NCI-H1436 (cell line): ENCODE measurements around the gene BBOX1.
"Not testable (repeated sequence)": the region's sequence is repeated elsewhere in the genome, so short reads cannot be mapped to it uniquely, and the experiment has no call there.

ENCODE experiments used
- DNase-seq: peaks from one replicate; lab custom pipeline; 2025; lab: John Stamatoyannopoulos, UW

Gene BBOX1, protein sequence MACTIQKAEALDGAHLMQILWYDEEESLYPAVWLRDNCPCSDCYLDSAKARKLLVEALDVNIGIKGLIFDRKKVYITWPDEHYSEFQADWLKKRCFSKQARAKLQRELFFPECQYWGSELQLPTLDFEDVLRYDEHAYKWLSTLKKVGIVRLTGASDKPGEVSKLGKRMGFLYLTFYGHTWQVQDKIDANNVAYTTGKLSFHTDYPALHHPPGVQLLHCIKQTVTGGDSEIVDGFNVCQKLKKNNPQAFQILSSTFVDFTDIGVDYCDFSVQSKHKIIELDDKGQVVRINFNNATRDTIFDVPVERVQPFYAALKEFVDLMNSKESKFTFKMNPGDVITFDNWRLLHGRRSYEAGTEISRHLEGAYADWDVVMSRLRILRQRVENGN

GRCh38 chr11:27040302-27041115 is at the start of gene BBOX1:
TSS of gene BBOX1 (plus strand) at chr11:27040815. CDS start at chr11:27055431, 14,616 bp downstream.
- DNase-seq = peak; percentile 5

DNA sequence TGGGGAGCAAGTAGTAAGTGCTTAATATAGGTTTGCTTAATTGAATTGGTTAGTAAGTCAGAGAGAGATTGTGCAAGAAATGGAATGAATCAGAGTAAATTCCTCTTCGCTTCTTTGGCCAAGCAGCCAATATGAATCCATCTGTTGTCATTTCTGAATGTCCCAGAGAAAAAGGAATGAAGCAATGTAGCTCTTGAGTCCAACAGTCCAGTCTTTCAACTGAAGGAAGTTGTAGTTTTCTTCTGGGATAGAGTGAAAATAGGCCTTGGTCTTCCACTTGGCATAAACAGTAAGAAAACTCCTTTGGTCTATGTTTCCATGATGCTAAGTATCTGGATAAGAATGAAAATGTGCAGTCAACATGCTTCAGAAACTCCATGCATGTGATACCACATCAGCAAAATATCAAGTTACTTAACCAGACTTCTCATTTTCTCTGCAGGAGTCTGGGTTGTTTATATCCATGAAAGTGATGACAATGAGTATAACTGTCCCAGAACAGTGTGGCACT is 48.5 kb upstream of the BBOX1 start:
- no peak for DNase-seq

- DNase-seq = no peak
These were observed 46.6 kb upstream of the BBOX1 start, which contains the start of gene FIBIN for GRCh38 chr11:26993965-26994457. TSS of gene FIBIN (plus strand) at chr11:26994112. CDS start at chr11:26994527, 415 bp downstream.

- DNase-seq = no peak
These were observed 46.0 kb upstream of the BBOX1 start for GRCh38 chr11:26994631-26995095.

DNA sequence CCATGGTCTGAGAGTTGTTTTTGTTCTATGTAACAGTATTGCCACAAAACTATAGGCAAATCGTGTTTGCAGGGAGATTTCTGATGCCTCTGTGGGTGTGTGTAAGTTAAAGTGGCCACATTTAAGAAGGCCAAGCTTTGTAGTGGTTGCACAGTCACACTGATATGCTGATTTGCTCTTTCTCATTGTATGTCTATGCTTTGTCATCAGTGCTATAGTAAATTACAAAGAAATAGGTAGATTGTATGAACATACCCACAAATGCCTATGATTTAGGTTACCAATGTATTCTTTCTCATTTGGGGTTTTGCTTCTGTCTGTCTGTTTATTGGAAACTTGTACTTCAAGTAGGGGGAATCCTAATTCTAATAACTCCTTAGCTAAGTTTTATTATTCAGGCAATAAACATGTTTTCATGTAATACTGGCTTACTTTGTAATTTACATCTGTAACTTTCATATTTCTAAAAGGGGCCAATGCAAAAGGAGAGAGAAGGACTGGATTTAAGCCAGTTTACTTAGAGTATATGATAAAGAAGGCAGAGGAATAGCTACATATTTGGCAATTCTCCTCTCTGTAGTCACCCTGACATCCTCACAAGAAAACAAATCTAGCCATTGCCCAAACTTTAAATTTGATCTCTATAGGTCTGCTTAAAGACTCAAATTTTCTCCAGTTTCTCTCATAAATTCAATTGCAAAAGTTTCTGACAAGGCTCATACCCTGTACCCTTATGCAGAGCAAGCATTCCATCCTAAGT is 44.7 kb upstream of the BBOX1 start:
- no peak for DNase-seq

- DNase-seq = no peak
These were observed 43.2 kb upstream of the BBOX1 start for GRCh38 chr11:26997378-26997777.

GRCh38 chr11:27001136-27001730 is 39.4 kb upstream of the BBOX1 start:
- DNase-seq = not testable (repeated sequence)

DNA sequence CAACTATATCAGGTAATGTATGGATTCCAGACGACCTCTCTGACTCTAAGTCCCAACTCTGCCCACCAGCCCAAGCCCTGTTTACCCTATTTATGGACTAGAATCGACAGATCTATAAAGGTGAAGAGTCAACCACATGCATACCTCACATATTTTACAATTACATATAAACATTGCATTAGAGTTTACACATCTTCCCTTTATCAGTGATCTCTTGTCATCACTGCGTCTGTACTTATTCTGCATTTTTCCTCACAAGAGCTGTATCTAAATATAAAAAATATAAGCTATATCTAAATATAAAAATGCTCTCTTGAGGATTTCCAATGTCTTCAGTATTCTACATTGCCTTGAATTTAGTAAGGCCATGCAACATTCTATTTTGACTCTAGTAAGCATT is 38.2 kb upstream of the BBOX1 start:
- no peak for DNase-seq

GRCh38 chr11:27002838-27003237 is 37.8 kb upstream of the BBOX1 start:
- no peak for DNase-seq

GRCh38 chr11:27004103-27004502 is 36.5 kb upstream of the BBOX1 start:
- DNase-seq = no peak

- DNase-seq = no peak
These were observed 31.6 kb upstream of the BBOX1 start for GRCh38 chr11:27008811-27009535.

DNA sequence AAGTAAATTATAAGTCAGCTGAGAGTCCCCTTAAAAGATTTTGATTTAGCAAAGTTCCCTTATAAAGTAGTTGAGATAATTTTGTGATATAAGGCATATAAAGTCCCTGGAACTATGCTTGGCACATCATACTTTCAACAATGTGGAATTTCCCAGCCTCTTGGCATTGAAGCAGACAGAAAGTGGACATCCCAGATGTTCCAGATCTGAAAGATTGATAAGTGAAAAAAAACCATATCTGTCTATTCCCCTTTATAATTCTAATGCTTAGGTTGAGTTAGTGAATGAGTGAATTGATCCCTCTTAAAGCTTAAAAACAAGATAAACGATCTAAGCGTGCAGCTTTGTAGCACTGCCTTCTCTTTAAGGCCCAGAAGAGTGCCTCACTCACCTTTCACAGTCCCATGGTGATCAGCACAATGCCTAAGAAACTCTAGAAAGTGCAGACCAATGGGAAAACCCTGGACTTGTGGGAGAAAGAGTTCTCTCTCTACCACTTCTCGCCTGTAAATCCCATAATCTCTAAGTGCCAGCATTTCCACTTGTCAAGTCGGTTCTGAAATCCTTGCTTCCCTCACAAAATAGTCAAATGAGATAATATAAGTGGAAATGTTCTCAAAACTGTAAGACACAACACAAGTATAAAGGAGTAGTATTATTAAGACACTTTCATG is 28.9 kb upstream of the BBOX1 start:
- DNase-seq = no peak

DNA sequence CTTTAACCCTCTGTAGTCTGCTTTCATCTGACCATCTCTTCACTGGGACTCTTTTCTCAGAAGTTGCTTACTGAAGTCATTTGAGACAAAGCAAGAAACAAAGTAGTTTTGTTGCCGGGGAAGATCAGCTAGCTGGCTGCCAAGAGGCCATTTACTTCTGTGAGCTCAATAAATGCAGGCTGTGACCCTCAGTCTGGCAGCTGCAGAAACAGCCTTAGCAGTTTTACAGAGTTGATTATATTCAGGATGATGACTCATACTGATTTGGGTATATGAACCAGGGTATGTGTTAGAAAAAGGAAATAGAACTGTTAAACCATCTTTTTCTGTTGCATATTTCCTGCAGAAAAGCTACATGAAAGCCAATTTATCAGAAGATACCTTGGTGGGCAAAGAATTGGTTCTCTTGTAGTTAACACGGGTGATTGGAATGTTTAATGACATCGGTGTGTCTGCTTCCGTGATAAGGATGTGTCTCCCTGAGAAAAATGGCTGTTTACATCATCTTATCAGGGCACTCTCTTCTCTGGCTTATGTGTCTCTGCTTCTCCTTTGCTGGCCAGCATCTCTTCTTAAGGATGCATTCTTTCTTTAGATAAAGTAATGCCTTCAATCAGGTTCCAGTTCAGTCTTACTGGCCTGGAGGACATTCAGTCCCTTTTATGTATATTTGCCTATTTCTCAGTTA is 28.2 kb upstream of the BBOX1 start:
- DNase-seq = no peak

DNA sequence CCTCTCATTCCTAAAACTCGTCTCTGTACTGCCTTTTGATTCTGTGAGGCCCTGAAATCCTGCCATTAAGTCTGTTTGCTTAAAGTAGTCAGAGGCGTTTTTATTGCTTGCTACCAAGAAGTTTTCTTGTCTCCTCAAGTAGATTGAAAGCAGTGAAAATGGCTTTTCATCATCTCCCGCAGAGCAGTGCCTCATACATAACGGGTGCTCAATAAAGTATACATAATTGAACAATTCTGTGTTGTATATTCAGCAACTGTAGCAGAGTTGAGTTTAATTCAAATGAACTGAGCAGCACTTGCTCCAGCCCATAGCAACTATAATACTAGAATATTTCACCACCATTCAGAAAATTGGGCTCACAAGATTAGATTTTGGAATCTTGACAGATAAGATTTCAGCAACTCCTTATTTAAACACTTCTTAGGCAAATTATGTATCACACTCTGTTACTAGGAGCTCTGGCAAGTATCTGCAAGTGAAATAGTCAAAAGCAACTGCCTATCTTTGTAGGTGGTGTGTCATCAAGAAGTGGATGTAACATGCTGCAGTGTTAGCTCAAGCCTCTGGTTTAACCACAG is 26.7 kb upstream of the BBOX1 start:
- no peak for DNase-seq

GRCh38 chr11:27018902-27019529 is 21.6 kb upstream of the BBOX1 start:
- DNase-seq = no peak

- no peak for DNase-seq
These were observed 19.9 kb upstream of the BBOX1 start for GRCh38 chr11:27020751-27021150.

DNA sequence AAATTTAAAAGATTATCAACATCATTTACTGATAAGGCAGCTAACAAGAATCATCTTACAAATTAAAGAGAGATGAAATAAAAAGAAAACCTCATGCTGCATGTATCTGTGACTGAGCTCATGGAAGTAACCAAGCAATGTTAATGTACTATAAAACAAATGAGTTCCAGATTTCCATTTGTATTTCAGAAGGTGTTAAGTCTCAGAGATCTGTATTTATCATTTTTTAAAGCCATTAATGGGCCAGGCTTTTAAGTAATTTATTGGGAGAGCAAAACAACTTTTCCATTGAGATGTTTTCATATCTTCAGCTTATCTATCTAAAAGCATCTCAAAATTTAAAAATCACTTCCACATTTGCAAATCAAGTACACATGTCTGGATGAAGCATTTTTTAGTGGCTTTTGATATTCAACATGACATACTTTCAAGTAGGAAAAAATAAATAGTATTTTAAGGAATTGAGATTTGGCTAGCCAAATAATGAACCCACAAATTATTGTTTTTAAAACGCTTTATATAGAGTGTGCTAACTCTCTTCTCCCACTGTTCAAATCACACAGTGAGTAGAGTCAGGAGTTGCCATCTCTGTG is 17.9 kb upstream of the BBOX1 start:
- DNase-seq = no peak

DNA sequence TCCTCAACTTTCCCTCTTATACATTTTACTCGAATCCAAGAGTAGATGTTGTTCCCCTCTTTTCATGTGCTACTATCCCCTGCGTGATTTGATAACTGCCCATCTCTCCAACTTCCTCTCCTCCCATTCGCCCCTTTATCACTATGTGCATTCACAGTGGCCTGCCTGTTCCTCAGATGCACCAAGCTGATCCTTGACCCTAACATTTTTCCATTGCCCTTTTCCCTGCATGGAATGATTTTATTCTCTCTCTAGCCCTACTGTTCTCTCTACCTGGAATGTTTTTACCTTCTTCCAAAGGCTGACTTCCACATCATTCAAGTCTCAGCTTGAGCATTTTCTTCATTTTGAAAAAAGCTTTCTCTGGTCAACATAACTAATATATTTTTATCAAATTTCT is 15.8 kb upstream of the BBOX1 start:
- DNase-seq = no peak
